CD4-positive, CD25-positive, alpha-beta regulatory T cell (primary cell): ENCODE results near the gene TEP1. TPM values are rescaled to one million over a fixed set of nuclear protein-coding genes. Genes with fewer than 3 reads are reported as not detected.

Experiments
- ATAC-seq, 2 donors: fragments of 150-1000 bp; cut with Tn5 transposase; one replicate each; pipeline ENCODE4 v1.10.0; 2021; ENCODE audit warnings: low read depth in 2 of 2, moderate number of reproducible peaks in 2 of 2, moderate library complexity in 1 of 2
- DNase-seq, 3 donors: peaks; one replicate each; pipeline versions ENCODE4 v3.0.0 to v3.0.0-alpha.2; 2012 to 2022; ENCODE audit warnings: mixed read lengths in 1 of 3
- H3K27ac ChIP-seq: one replicate; pipeline ENCODE4 v1.7.0; 2013; ENCODE audit warnings: mild to moderate bottlenecking, low read length; ENCODE audit not compliant: insufficient read depth, poor library complexity, severe bottlenecking
- H3K27me3 ChIP-seq: one replicate; pipeline ENCODE4 v1.7.0; 2013; ENCODE audit warnings: low read length; ENCODE audit not compliant: control insufficient read depth, insufficient read depth
- H3K36me3 ChIP-seq: one replicate; pipeline ENCODE4 v1.7.0; 2013; ENCODE audit warnings: mild to moderate bottlenecking, low read length, moderate library complexity; ENCODE audit not compliant: control insufficient read depth, insufficient read depth
- H3K4me1 ChIP-seq: 2 replicates; pipeline ENCODE4 v1.7.0; 2013; ENCODE audit warnings: mild to moderate bottlenecking, low read length; ENCODE audit not compliant: insufficient read depth, control insufficient read depth, poor library complexity, severe bottlenecking
- H3K4me3 ChIP-seq: one replicate; pipeline ENCODE4 v1.7.0; 2013; ENCODE audit warnings: low read depth, mild to moderate bottlenecking, low read length, moderate library complexity
- H3K9me3 ChIP-seq, 2 experiments: 1 replicate in 1 of 2; 2 replicates in 1 of 2; pipeline ENCODE4 v1.7.0; 2013; ENCODE audit warnings: low read length in 2 of 2, mild to moderate bottlenecking in 1 of 2, moderate library complexity in 1 of 2; ENCODE audit not compliant: control insufficient read depth in 2 of 2
- H3K27ac Mint-ChIP-seq, 3 donors: one replicate each; pipeline ENCODE4 v1.8.0; 2020 to 2022; ENCODE audit warnings: mild to moderate bottlenecking in 3 of 3, mixed read lengths in 3 of 3, moderate library complexity in 2 of 3
- H3K27me3 Mint-ChIP-seq: one replicate; pipeline ENCODE4 v1.8.0; 2022; ENCODE audit warnings: mild to moderate bottlenecking, mixed read lengths
- H3K36me3 Mint-ChIP-seq: one replicate; pipeline ENCODE4 v1.8.0; 2020; ENCODE audit warnings: mixed read lengths
- H3K4me1 Mint-ChIP-seq, 4 donors: one replicate each; pipeline ENCODE4 v1.8.0; 2020 to 2022; ENCODE audit warnings: mixed read lengths in 4 of 4, mild to moderate bottlenecking in 1 of 4
- H3K4me3 Mint-ChIP-seq, 4 donors: one replicate each; pipeline ENCODE4 v1.8.0; 2020 to 2022; ENCODE audit warnings: mild to moderate bottlenecking in 4 of 4, mixed read lengths in 4 of 4, moderate library complexity in 3 of 4
- H3K9me3 Mint-ChIP-seq, 7 donors: one replicate each; pipeline ENCODE4 v1.8.0; 2020 to 2022; ENCODE audit warnings: mixed read lengths in 7 of 7, mild to moderate bottlenecking in 3 of 7, moderate library complexity in 2 of 7
- polyA plus RNA-seq, 4 donors: library from polyadenylated mRNA; unstranded; fragments of 300-500 nt; fragmentation: Illumina TruSeq; gene quantifications; one replicate each; pipeline ENCODE4 v1.2.3, GENCODE V29; 2021
- total RNA-seq: library from RNA; stranded (reverse); gene quantifications from one replicate; pipeline ENCODE4 v1.2.3, GENCODE V29; 2022

TEP1 gene
- total RNA-seq: 63.8 TPM
- polyA plus RNA-seq: 1 to 10 TPM; 2.8 to 7.1 (median 5.3) TPM

DNA sequence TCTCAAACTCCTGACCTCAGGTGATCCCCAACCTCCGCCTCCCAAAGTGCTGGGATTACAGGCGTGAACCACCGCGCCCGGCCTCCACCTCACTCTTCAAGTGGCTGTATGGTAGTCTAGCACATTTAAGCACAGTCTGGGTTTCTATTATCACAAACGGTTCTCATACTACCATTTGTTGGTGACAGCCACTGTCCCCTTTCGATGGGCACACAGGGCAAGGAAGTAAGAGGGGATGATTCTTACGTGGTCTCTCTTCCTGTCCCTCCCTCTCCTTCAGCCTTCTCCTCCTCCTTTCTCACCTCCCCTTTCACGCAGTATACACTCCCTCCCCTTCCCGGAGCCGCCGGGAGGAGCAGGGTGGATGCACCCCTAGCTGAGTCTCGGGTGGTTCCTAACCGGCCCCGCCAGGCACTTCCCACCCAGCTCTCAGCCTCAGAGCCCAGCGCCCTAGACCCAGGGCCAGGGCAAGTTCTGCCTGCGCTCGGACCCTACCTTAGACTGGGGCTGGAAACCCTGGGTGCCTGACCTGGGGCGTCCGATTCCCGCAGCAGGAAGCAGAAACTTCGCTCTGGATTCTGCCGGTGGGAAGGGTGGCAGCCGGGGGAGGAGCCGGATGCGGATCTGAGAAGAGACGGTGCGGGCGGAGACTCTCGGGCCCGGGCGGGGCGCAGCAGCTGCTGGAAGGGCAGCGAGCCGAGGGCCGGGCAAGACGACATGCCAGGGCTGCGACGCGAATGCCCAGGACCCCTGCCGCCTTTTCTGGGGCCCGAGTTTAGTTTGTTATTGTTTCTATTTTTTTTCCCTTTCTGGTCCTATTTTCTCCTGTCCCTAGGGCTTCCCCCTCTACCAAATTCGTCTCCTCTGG is at the start of gene TEP1:
TSS of gene TEP1 (minus strand) at position 626 of the 868 bp plus-strand sequence. CDS start 5,062 bp downstream, outside the sequence.
- no peaks in the 10 kb centered on the region for H3K9me3 ChIP-seq
- Mint-ChIP-seq H3K4me1 (peaks cover 26 to 50% (median 36%) of the 10 kb centered on the region in 4 donors), H3K27me3 (no peaks in the 10 kb centered on the region), H3K4me3 (peak within 1 kb of the TSS; percentile 97 to 100 (median 98)), H3K36me3 (peaks cover 9% of the 10 kb centered on the region), H3K27ac (peak within 1 kb of the TSS; percentile 93 to 98 (median 96)), H3K9me3 (no peaks in the 10 kb centered on the region)
- ATAC-seq: peak; percentile 73 to 74
- H3K27me3 ChIP-seq: no peaks in the 10 kb centered on the region
- peak within 1 kb of the TSS; percentile 96 for H3K4me3 ChIP-seq
- peak; percentile 65 to 84 (median 66) for DNase-seq
- H3K36me3 ChIP-seq: peaks cover 5% of the 10 kb centered on the region
- H3K4me1 ChIP-seq: peaks cover 18% of the 10 kb centered on the region
- peak within 1 kb of the TSS; percentile 91 for H3K27ac ChIP-seq

DNA sequence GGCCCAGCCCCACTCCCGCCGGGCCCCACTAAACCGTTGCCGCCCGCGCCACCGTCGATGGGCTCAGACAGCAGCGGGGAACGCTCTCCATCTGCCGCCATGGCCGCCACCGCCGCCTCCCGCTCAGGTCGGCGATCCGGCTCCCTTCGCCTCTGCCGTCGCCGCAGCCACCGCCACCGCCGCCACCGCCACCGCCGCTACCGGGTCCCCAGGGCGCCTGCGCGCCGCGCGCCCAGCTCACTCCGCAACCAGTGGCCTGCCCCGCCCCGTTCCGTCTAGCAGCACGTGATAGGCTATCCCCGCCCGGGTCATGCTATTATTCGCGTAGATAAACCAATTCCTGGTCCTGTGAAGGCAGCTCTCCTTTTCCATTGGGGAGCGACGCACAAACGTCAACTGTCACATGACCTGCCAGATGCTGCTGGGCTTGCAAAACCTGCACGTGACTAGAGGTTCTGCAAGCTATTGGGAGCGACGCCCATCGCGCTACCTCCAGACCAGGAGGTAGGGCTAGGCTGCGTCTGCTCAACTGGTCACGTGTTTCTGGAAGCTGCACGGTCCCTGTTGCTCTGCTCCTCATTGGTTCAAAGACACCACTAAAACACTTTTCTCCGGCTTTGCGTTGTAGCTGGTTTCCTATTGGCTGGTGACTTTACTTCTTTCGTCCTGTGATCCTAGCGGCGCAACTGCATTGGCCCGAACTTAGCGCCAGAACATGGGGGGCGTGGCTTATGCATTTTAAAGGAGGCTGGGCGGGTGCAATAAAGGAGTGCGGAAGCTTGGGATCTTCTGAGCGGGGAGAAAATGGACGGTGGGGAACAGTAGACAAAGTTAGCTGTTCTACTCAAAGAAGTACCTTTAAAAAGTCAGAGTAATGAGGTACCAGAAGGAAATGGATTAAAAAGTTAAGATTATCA is 48.2 kb upstream of the TEP1 start, which contains the start of gene PIP4P1:
TSS of gene PIP4P1 (minus strand) at position 210 of the 917 bp plus-strand sequence. CDS start at position 101, 109 bp downstream.
- Histone ChIP-seq H3K27ac (peak within 1 kb of the TSS; percentile 99), H3K4me3 (peak within 1 kb of the TSS; percentile 90), H3K9me3 (no peaks in the 10 kb centered on the region), H3K4me1 (peaks cover 19% of the 10 kb centered on the region), H3K36me3 (peaks cover 39% of the 10 kb centered on the region), H3K27me3 (no peaks in the 10 kb centered on the region)
- Mint-ChIP-seq H3K9me3 (no peaks in the 10 kb centered on the region), H3K27me3 (peaks cover 5% of the 10 kb centered on the region), H3K27ac (peak within 1 kb of the TSS; percentile 94 to 99 (median 97)), H3K36me3 (peaks cover 32% of the 10 kb centered on the region), H3K4me1 (peaks cover 5 to 35% (median 21%) of the 10 kb centered on the region in 4 donors), H3K4me3 (peak within 1 kb of the TSS; percentile 88 to 96 (median 94))
- DNase-seq: peak; percentile 99 to 100 (median 99)
- peak; percentile 91 to 93 for ATAC-seq

DNA sequence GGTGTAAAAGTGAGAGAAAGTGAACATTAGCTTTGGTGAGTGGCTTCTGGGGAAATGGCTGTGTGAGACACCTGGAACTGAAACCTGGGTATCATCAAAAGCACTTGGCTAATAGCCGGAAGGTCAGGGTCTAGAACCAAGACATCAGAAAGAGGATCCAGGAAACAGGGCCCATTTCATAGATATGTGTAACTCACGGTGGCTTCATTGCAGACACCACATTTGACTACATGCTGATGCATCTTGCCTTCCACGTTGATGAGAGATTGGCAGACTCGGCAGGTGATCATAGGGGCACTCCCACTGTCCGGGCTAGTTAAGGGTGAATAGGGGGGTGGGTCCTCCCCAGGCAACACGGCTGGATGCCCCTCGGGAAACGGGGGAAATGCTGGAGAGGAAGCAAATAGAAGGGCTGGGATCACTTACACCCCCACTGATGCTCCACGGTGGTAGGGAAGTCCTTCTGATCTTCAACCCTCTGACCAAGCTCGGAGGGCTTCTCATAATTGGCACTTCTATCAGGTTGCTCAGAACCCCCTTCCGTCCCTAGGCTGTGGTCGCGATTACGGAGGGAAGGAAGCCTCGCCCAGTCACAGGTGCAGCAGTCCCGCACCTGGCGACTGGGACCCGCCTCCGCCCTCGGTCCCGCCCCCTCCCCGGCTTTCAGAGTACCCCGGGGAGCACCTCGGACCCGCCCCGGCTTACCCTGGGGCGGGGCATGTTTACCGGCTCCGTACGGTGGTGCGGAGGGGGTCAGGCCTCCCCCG is 47.3 kb upstream of the TEP1 start:
- H3K4me3 ChIP-seq: peak overlapping the region; percentile 85
- Mint-ChIP-seq H3K27me3 (peaks cover 5% of the 10 kb centered on the region), H3K27ac (peak overlapping the region; percentile 94 to 99 (median 95)), H3K4me1 (peaks cover 5 to 35% (median 21%) of the 10 kb centered on the region in 4 donors), H3K36me3 (peaks cover 32% of the 10 kb centered on the region), H3K4me3 (peak overlapping the region; percentile 88 to 96 (median 94)), H3K9me3 (no peaks in the 10 kb centered on the region)
- H3K27ac ChIP-seq: peak overlapping the region; percentile 99
- peaks cover 41% of the 10 kb centered on the region for H3K36me3 ChIP-seq
- H3K27me3 ChIP-seq: no peaks in the 10 kb centered on the region
- H3K9me3 ChIP-seq: no peaks in the 10 kb centered on the region
- peaks cover 26% of the 10 kb centered on the region for H3K4me1 ChIP-seq
- peak; percentile 75 to 81 (median 78) for DNase-seq
- ATAC-seq: peak; percentile 4 to 5

DNA sequence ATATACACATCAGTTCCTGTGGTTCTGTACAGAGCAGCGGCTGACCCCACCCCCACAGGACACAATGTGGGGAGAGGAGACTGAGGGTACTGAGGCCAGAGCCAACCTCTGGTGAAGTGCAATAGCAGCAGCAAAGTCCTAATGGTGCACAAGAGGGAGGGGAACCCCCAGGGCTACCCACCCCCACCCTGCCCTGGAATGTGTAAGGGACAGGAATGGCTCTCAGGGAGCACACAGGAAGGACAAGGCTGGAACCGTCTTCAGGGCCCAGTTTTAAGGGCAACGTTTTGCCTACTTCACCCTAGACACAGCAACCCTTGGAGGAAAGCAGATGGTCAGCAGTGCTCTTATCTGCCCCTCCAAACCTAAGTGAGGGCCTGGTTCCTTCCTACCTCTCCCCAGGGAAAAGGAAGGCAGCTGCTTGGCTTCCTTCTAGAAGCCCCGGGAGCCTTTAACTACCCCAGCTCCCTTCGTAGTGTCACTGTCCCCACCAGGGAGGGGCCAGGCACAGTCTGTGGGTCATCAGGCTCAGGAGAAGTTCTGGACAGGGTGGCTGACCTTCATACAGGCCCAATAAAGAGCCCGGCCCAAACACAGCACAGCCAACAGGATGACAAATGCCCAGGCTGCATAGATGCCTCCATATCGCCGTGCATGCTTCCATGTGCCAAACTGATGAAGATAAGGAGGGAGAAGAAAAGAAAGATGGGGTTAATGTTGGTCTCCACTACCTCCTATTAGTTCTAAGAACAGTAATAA is 44.9 kb upstream of the TEP1 start:
- Mint-ChIP-seq H3K36me3 (peaks cover 32% of the 10 kb centered on the region), H3K4me1 (peaks cover 5 to 40% (median 21%) of the 10 kb centered on the region in 4 donors), H3K4me3 (peak overlapping the region in 2 of 4 donors; percentile 19 to 39), H3K9me3 (no peaks in the 10 kb centered on the region), H3K27me3 (peaks cover 5% of the 10 kb centered on the region), H3K27ac (peak overlapping the region in 1 of 3 donors; percentile 94)
- H3K4me3 ChIP-seq: no peak overlapping the region
- no peaks in the 10 kb centered on the region for H3K27me3 ChIP-seq
- peaks cover 50% of the 10 kb centered on the region for H3K4me1 ChIP-seq
- H3K27ac ChIP-seq: peak overlapping the region; percentile 99
- ATAC-seq (no peak), DNase-seq (no peak)
- no peaks in the 10 kb centered on the region for H3K9me3 ChIP-seq
- peaks cover 41% of the 10 kb centered on the region for H3K36me3 ChIP-seq

DNA sequence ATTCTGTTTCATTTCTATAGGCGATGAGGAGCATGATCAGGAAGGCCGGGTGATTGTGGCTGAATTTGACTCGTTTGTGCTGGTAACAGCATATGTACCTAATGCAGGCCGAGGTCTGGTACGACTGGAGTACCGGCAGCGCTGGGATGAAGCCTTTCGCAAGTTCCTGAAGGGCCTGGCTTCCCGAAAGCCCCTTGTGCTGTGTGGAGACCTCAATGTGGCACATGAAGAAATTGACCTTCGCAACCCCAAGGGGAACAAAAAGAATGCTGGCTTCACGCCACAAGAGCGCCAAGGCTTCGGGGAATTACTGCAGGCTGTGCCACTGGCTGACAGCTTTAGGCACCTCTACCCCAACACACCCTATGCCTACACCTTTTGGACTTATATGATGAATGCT is 43.7 kb upstream of the TEP1 start:
- H3K27me3 ChIP-seq: no peaks in the 10 kb centered on the region
- DNase-seq (no peak), ATAC-seq (no peak)
- Mint-ChIP-seq H3K9me3 (no peaks in the 10 kb centered on the region), H3K27me3 (peaks cover 5% of the 10 kb centered on the region), H3K4me3 (peak overlapping the region in 2 of 4 donors; percentile 29 to 52), H3K36me3 (peaks cover 37% of the 10 kb centered on the region), H3K27ac (no peak overlapping the region), H3K4me1 (peaks cover 5 to 44% (median 28%) of the 10 kb centered on the region in 4 donors)
- H3K4me3 ChIP-seq: no peak overlapping the region
- H3K9me3 ChIP-seq: no peaks in the 10 kb centered on the region
- no peak overlapping the region for H3K27ac ChIP-seq
- peaks cover 51% of the 10 kb centered on the region for H3K4me1 ChIP-seq
- H3K36me3 ChIP-seq: peaks cover 47% of the 10 kb centered on the region

DNA sequence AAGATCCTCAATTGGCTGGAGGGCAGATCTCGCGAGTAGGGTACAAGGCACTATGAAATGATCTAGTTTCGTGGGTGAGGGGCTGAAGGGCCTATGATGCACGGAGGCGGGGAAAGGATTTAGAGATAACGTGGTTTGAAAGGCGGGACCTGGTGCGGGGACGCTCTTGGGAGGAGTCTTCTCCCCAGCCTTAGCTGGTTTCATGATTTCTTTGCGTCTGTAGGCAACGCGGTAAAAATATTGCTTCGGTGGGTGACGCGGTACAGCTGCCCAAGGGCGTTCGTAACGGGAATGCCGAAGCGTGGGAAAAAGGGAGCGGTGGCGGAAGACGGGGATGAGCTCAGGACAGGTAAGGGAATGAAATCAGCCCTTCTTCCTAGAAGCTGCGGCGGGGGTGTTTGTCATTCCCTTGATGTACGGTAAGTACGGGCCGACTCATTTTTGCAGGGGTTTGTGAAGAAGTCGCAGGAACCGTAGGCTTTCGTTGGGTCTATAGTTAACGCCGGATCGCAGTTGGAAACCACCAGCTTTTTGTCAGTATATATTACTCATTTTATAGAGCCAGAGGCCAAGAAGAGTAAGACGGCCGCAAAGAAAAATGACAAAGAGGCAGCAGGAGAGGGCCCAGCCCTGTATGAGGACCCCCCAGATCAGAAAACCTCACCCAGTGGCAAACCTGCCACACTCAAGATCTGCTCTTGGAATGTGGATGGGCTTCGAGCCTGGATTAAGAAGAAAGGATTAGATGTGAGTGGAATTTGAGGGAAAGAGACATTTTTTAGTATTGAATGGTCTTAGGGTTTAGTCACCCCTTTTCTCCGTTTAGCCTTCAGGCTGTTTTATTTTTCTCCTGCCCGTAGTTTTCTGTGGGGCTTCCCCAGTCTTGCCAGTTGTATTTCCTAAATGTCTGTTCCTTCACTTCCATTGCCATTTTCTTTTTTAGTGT is 42.3 kb upstream of the TEP1 start:
- ATAC-seq (peak; percentile 54 to 59), DNase-seq (peak in 1 of 3 donors; percentile 71)
- peak overlapping the region; percentile 97 for H3K27ac ChIP-seq
- H3K9me3 ChIP-seq: no peaks in the 10 kb centered on the region
- H3K4me3 ChIP-seq: peak overlapping the region; percentile 97
- no peak overlapping the region for H3K4me3 Mint-ChIP-seq
- H3K36me3 ChIP-seq: peaks cover 60% of the 10 kb centered on the region
- H3K27me3 Mint-ChIP-seq: no peaks in the 10 kb centered on the region
- H3K4me1 ChIP-seq: peaks cover 48% of the 10 kb centered on the region
- no peak overlapping the region for H3K27ac Mint-ChIP-seq
- no peaks in the 10 kb centered on the region for H3K9me3 Mint-ChIP-seq
- peaks cover 41% of the 10 kb centered on the region for H3K36me3 Mint-ChIP-seq
- H3K4me1 Mint-ChIP-seq: peaks cover 0 to 39% (median 22%) of the 10 kb centered on the region in 4 donors
- H3K27me3 ChIP-seq: no peaks in the 10 kb centered on the region
